HepG2 (cell line): Measurements from ENCODE around the gene CCDC183. TPM values are rescaled to one million over a fixed set of nuclear protein-coding genes. Genes with fewer than 3 reads are reported as not detected.
A peak's percentile ranks its signal among the peaks of the same experiment; 100 is the strongest.

Source experiments
- ADNP ChIP-seq: sonication (generic); formaldehyde crosslinking; IDR thresholded peaks from 2 replicates; pipeline ENCODE4 v1.4.0; 2020; ENCODE audit warnings: missing genetic modification reagents
- AGO2 ChIP-seq: fragments of 200-400 bp; formaldehyde crosslinking; optimal IDR thresholded peaks from 2 replicates; pipeline ENCODE3; 2017; ENCODE audit warnings: mild to moderate bottlenecking, low read depth, low read length, moderate library complexity
- ARID4A ChIP-seq: sonication (generic); formaldehyde crosslinking; IDR thresholded peaks from 2 replicates; pipeline ENCODE4 v1.5.0; 2020; ENCODE audit warnings: mild to moderate bottlenecking, missing genetic modification reagents, borderline replicate concordance
- ARNTL ChIP-seq: sonication (generic); formaldehyde crosslinking; IDR thresholded peaks from 2 replicates; pipeline ENCODE4 v1.4.0; 2020; ENCODE audit warnings: mild to moderate bottlenecking, missing genetic modification reagents
- HES4 ChIP-seq: sonication (generic); formaldehyde crosslinking; IDR thresholded peaks from 2 replicates; pipeline ENCODE4 v1.9.0; 2021; ENCODE audit warnings: mild to moderate bottlenecking, missing genetic modification reagents, borderline replicate concordance
- HINFP ChIP-seq: sonication (generic); formaldehyde crosslinking; IDR thresholded peaks from 2 replicates; pipeline ENCODE4 v1.4.0; 2020; ENCODE audit warnings: low read depth, mild to moderate bottlenecking, missing genetic modification reagents
- IRF2 ChIP-seq: IDR thresholded peaks from 2 replicates; pipeline ENCODE4 v1.6.1; 2018; ENCODE audit warnings: missing genetic modification reagents, missing compliant biosample characterization
- KDM5A ChIP-seq: fragments of 200-600 bp; sonication (generic); IDR thresholded peaks from 2 replicates; pipeline ENCODE4 v1.7.0; 2018; ENCODE audit warnings: antibody characterized with exemption, mild to moderate bottlenecking, low read length, borderline replicate concordance
- PRMT3 ChIP-seq: sonication (generic); formaldehyde crosslinking; IDR thresholded peaks from 2 replicates; pipeline ENCODE4 v1.8.1; 2022; ENCODE audit warnings: low read depth, mild to moderate bottlenecking, moderate library complexity, missing genetic modification reagents, borderline replicate concordance
- RFX1 ChIP-seq: fragments of 450-650 bp; IDR thresholded peaks from 2 replicates; pipeline ENCODE4 v1.6.1; 2017
- SNRNP70 ChIP-seq: fragments of 200-400 bp; formaldehyde crosslinking; IDR thresholded peaks from 2 replicates; pipeline ENCODE4 v1.6.1; 2017; ENCODE audit warnings: mild to moderate bottlenecking, low read depth, low read length, moderate library complexity
- TEAD2 ChIP-seq: sonication (generic); formaldehyde crosslinking; IDR thresholded peaks from 2 replicates; pipeline ENCODE4 v1.9.0; 2021; ENCODE audit warnings: missing genetic modification reagents
- U2AF2 ChIP-seq: fragments of 200-400 bp; formaldehyde crosslinking; IDR thresholded peaks from 2 replicates; pipeline ENCODE4 v1.6.1; 2017; ENCODE audit warnings: low read depth, mild to moderate bottlenecking, low read length
- ZBTB2 ChIP-seq: sonication (generic); formaldehyde crosslinking; IDR thresholded peaks from 2 replicates; pipeline ENCODE4 v1.8.0; 2022; ENCODE audit warnings: low read depth, missing genetic modification reagents
- ZNF331 ChIP-seq: sonication (generic); formaldehyde crosslinking; IDR thresholded peaks from 2 replicates; pipeline ENCODE4 v1.4.0; 2020; ENCODE audit warnings: missing genetic modification reagents
- ZNF496 ChIP-seq: sonication (generic); formaldehyde crosslinking; IDR thresholded peaks from 2 replicates; pipeline ENCODE4 v1.8.1; 2023; ENCODE audit warnings: mild to moderate bottlenecking, moderate library complexity, missing genetic modification reagents; ENCODE audit not compliant: insufficient replicate concordance
- ZNF577 ChIP-seq: sonication (generic); formaldehyde crosslinking; IDR thresholded peaks from 2 replicates; pipeline ENCODE4 v1.4.0; 2020; ENCODE audit warnings: mild to moderate bottlenecking, low read depth, missing genetic modification reagents, borderline replicate concordance
- ZNF737 ChIP-seq: sonication (generic); formaldehyde crosslinking; IDR thresholded peaks from 2 replicates; pipeline ENCODE4 v1.5.0; 2020; ENCODE audit warnings: missing genetic modification reagents, mild to moderate bottlenecking, borderline replicate concordance
- ZNF784 ChIP-seq: sonication (generic); formaldehyde crosslinking; IDR thresholded peaks from 2 replicates; pipeline ENCODE4 v1.5.1; 2020; ENCODE audit warnings: missing genetic modification reagents, mild to moderate bottlenecking, borderline replicate concordance
- ZNF816 ChIP-seq: sonication (generic); formaldehyde crosslinking; IDR thresholded peaks from 2 replicates; pipeline ENCODE4 v1.8.0; 2022; ENCODE audit warnings: missing genetic modification reagents, mild to moderate bottlenecking, borderline replicate concordance
- ZNF83 ChIP-seq: sonication (generic); formaldehyde crosslinking; IDR thresholded peaks from 2 replicates; pipeline ENCODE4 v1.4.0; 2020; ENCODE audit warnings: missing genetic modification reagents, mild to moderate bottlenecking, borderline replicate concordance
- polyA plus RNA-seq, 8 experiments: library from polyadenylated mRNA; depleted of rRNA in 3 of 8; stranded (reverse) in 7 of 8; unstranded in 1 of 8; fragments of >200 nt; fragmentation: Illumina TruSeq in 4 of 8; extraction: Trizol in 4 of 8; gene quantifications; 2 replicates each; pipeline versions ENCODE4 v1.2.1 to v1.2.3, GENCODE V29; 2011 to 2016; ENCODE audit warnings: low read depth in 4 of 8, missing spikeins in 1 of 8, mixed read lengths in 1 of 8; ENCODE audit not compliant: insufficient read depth in 1 of 8
- total RNA-seq, 5 experiments: library from RNA; depleted of rRNA; stranded (reverse); fragments of >200 nt; fragmentation: Illumina TruSeq; extraction: Trizol; gene quantifications; 2 replicates each; pipeline ENCODE4 v1.2.3, GENCODE V29; 2016; ENCODE audit warnings: low read depth in 1 of 5

The CCDC183 gene
- total and polyA plus RNA-seq, 2 of the 13 experiments (the other 11 are each of a cell fraction or from before 2014, with no cell fraction given) = 5.0 to 66.4 TPM

- TF ChIP-seq HINFP (0 out of 2 replicates have a peak, but pooled peaks have one; percentile 17), ZNF816 (CRISPR knock-in tag) (no peak), ZNF83 (no peak), ZNF577 (no peak), ZBTB2 (CRISPR knock-in tag) (peak; percentile 49), ARID4A (CRISPR knock-in tag) (peak; percentile 38), ZNF331 (CRISPR knock-in tag) (peak; percentile 86; the same call in 1 of the 2 replicates), IRF2 (peak; percentile 81), RFX1 (no peak), U2AF2 (0 out of 2 replicates have a peak, but pooled peaks have one; percentile 50), ARNTL (peak; percentile 85), ZNF496 (CRISPR knock-in tag) (no peak), PRMT3 (no peak), SNRNP70 (no peak), TEAD2 (CRISPR knock-in tag) (no peak), AGO2 (peak; percentile 94), ZNF784 (CRISPR knock-in tag) (no peak; the same call in 1 of the 2 replicates), HES4 (CRISPR knock-in tag) (no peak; the same call in 1 of the 2 replicates), ADNP (CRISPR knock-in tag) (no peak; the same call in 1 of the 2 replicates), KDM5A (no peak; the same call in 1 of the 2 replicates), ZNF737 (CRISPR knock-in tag) (no peak; the same call in 1 of the 2 replicates)
Measured at GRCh38 chr9:136799079-136799853, 3.1 kb downstream of the CCDC183 start (continued).
